ENCODE results near the gene ZNF169. TPM values are rescaled to one million over a fixed set of nuclear protein-coding genes. Genes with fewer than 3 reads are reported as not detected.
A peak's percentile ranks its signal among the peaks of the same experiment; 100 is the strongest.

The ZNF169 gene
- total RNA-seq, result 1 to 10 TPM in 3 of 4 donors, under 1 TPM in 1; 1.00 to 4.7 (median 1.3) TPM

- ATAC-seq (peak; percentile 98 to 99), DNase-seq (peak; percentile 82 to 84)
- Histone ChIP-seq H3K36me3 (no peaks in the 10 kb centered on the region), H3K9me3 (no peaks in the 10 kb centered on the region), H3K27ac (peak within 1 kb of the TSS; percentile 35 to 65 (median 54)), H3K27me3 (no peaks in the 10 kb centered on the region), H3K4me1 (peaks cover 8 to 12% of the 10 kb centered on the region in 2 donors), H3K4me3 (peak within 1 kb of the TSS; percentile 57 to 85 (median 76))
- in situ Hi-C loops (cut with MboI; ENCODE audit: low sequenced_read_pairs in 4 of 4) (no loop called here), intact Hi-C loops (cut with DNase I; ENCODE audit: low total_unique reads) (no loop called here)
- TF ChIP-seq POLR2A (IDR thresholded peaks at IDR 0.05), result peak in 1 of 2 donors; percentile 16
- TF ChIP-seq, protein P1, sequence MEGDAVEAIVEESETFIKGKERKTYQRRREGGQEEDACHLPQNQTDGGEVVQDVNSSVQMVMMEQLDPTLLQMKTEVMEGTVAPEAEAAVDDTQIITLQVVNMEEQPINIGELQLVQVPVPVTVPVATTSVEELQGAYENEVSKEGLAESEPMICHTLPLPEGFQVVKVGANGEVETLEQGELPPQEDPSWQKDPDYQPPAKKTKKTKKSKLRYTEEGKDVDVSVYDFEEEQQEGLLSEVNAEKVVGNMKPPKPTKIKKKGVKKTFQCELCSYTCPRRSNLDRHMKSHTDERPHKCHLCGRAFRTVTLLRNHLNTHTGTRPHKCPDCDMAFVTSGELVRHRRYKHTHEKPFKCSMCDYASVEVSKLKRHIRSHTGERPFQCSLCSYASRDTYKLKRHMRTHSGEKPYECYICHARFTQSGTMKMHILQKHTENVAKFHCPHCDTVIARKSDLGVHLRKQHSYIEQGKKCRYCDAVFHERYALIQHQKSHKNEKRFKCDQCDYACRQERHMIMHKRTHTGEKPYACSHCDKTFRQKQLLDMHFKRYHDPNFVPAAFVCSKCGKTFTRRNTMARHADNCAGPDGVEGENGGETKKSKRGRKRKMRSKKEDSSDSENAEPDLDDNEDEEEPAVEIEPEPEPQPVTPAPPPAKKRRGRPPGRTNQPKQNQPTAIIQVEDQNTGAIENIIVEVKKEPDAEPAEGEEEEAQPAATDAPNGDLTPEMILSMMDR (IDR thresholded peaks at IDR 0.05 in 4 of 5, conservative IDR thresholded peaks at IDR 0.05 in 1 of 5), result no peak
Observed at GRCh38 chr9:94259077-94259862, at the start of gene ZNF169. Gene ZNF169, plus strand, starts transcription at chr9:94259298. Its CDS starts 19,515 bp downstream, at chr9:94278813.

DNA sequence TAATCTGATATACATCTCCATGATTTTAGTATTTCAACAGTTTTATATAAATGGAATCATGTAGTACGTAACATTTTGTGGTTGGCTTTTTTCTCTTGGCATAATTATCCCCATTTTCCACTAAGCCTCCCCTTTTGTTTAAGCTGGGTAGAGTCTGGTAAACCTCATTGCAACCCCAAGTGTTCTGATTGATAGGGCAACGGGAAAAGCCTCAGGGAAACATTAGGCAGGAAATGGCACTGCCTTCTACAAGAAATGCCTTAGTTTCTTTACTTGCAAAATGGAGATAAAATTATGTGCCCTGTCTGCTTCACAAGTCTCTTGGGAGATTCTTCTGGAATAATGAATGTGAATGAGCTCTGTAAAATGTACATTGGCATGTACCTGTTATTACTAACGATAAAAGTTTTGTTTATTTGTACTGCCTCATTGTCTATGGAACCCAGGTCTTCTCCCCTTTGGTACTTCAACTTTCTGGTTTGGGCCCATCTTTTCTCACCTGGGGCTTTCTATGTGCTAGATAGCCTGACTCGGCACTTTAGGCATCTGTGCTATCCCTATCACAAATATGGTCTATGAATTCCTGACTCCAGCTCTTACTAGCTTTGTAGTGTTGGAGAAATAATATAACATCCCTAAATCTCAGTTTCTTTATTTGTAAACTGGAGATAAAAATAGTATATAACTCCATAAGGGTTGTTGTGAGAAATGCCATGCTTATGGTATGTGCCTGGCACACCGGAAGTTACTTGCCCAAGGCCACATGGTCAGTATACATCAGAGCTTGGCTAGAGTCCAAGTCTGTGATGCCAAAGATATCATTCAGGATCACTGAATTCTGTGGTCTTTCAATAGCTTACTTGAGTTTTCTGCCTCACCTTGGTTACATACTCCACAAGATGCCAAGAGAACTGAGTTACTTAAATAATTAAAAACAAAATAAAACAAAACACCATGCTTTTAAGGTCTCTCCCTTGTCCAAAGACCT, 48.2 kb upstream of the ZNF169 start:
- Histone ChIP-seq H3K36me3 (no peaks in the 10 kb centered on the region), H3K9me3 (no peaks in the 10 kb centered on the region), H3K4me1 (peaks cover 0 to 3% of the 10 kb centered on the region in 2 donors), H3K4me3 (no peak overlapping the region), H3K27ac (no peak overlapping the region), H3K27me3 (no peaks in the 10 kb centered on the region)
- ATAC-seq, result no peak
- in situ Hi-C loops (cut with MboI; ENCODE audit: low sequenced_read_pairs in 4 of 4) (loop anchor here (5.0 to 25.0 kb wide), 3 partner anchors 136 to 524 kb away; no protein-coding TSS in a partner anchor), intact Hi-C loops (cut with DNase I; ENCODE audit: low total_unique reads) (loop anchor here (10.0 kb wide), 1 partner anchor 76 kb away; no protein-coding TSS in a partner anchor)
- TF ChIP-seq, protein P1 (IDR thresholded peaks at IDR 0.05 in 4 of 5, conservative IDR thresholded peaks at IDR 0.05 in 1 of 5), result no peak
- TF ChIP-seq POLR2A (IDR thresholded peaks at IDR 0.05), result no peak
- DNase-seq, result no peak

GRCh38 chr9:94212091-94212490, 47.0 kb upstream of the ZNF169 start:
- Histone ChIP-seq H3K4me1 (peaks cover 0 to 3% of the 10 kb centered on the region in 2 donors), H3K4me3 (no peak overlapping the region), H3K9me3 (no peaks in the 10 kb centered on the region), H3K27ac (no peak overlapping the region), H3K27me3 (no peaks in the 10 kb centered on the region), H3K36me3 (no peaks in the 10 kb centered on the region)
- in situ Hi-C loops (cut with MboI; ENCODE audit: low sequenced_read_pairs in 4 of 4), result loop anchor here (5.0 to 25.0 kb wide), 3 partner anchors 137 to 525 kb away; no protein-coding TSS in a partner anchor
- no peak for ATAC-seq
- TF ChIP-seq, protein P1 (IDR thresholded peaks at IDR 0.05 in 4 of 5, conservative IDR thresholded peaks at IDR 0.05 in 1 of 5), result no peak
- TF ChIP-seq POLR2A (IDR thresholded peaks at IDR 0.05), result no peak
- no peak for DNase-seq
- intact Hi-C loops (cut with DNase I; ENCODE audit: low total_unique reads), result loop anchor here (10.0 kb wide), 1 partner anchor 77 kb away; no protein-coding TSS in a partner anchor

GRCh38 chr9:94212531-94212930, 46.6 kb upstream of the ZNF169 start:
- Histone ChIP-seq H3K27me3 (no peaks in the 10 kb centered on the region), H3K9me3 (no peaks in the 10 kb centered on the region), H3K4me3 (no peak overlapping the region), H3K27ac (no peak overlapping the region), H3K36me3 (no peaks in the 10 kb centered on the region), H3K4me1 (peaks cover 0 to 3% of the 10 kb centered on the region in 2 donors)
- TF ChIP-seq POLR2A (IDR thresholded peaks at IDR 0.05), result no peak
- TF ChIP-seq, protein P1 (IDR thresholded peaks at IDR 0.05 in 4 of 5, conservative IDR thresholded peaks at IDR 0.05 in 1 of 5), result no peak
- ATAC-seq (no peak), DNase-seq (no peak)
- intact Hi-C loops (cut with DNase I; ENCODE audit: low total_unique reads), result loop anchor here (10.0 kb wide), 1 partner anchor 78 kb away; no protein-coding TSS in a partner anchor
- in situ Hi-C loops (cut with MboI; ENCODE audit: low sequenced_read_pairs in 4 of 4), result loop anchor here (5.0 to 25.0 kb wide), 3 partner anchors 138 to 525 kb away; no protein-coding TSS in a partner anchor

Data from gastrocnemius medialis (tissue), 4 donors.